ENCODE data around the gene TMPRSS7.
A peak's percentile ranks its signal among the peaks of the same experiment; 100 is the strongest.

- TF ChIP-seq CTCF (IDR thresholded peaks at IDR 0.05 in 8 of 11, conservative IDR thresholded peaks at IDR 0.05 in 3 of 11): peak in 10 of 11 experiments; percentile 10 to 71 (median 58)
- TF ChIP-seq POLR2AphosphoS5 (IDR thresholded peaks at IDR 0.05): no peak
- TF ChIP-seq POLR2A (IDR thresholded peaks at IDR 0.05): no peak
Observed at GRCh38 chr3:111989061-111989678, 45.4 kb upstream of the TMPRSS7 start.
